Vagina (tissue), 2 donors: ENCODE results near the gene CSRNP3. TPM values are rescaled to one million over a fixed set of nuclear protein-coding genes. Genes with fewer than 3 reads are reported as not detected.

Experiments used
- DNase-seq, 2 donors: peaks; one replicate each; pipeline ENCODE4 v3.0.0-alpha.2; 2017; ENCODE audit errors: extremely low spot score in 2 of 2
- H3K27ac ChIP-seq: fragments of 200-600 bp; sonication (generic); one replicate; pipeline ENCODE4 v1.5.1; 2019
- H3K27me3 ChIP-seq: fragments of 200-600 bp; sonication (generic); one replicate; pipeline ENCODE4 v1.5.1; 2019
- H3K36me3 ChIP-seq, 2 donors: fragments of 200-600 bp; sonication (generic); one replicate each; pipeline ENCODE4 v1.5.1; 2017 to 2019
- H3K4me1 ChIP-seq: fragments of 200-600 bp; sonication (generic); one replicate; pipeline ENCODE4 v1.5.1; 2019
- H3K4me3 ChIP-seq, 2 donors: fragments of 200-600 bp; sonication (generic); 1 replicate in 1 of 2; 2 replicates in 1 of 2; pipeline ENCODE4 v1.5.1; 2016 to 2019
- H3K9me3 ChIP-seq: fragments of 200-600 bp; sonication (generic); one replicate; pipeline ENCODE4 v1.5.1; 2019
- POLR2A ChIP-seq, 2 donors: fragments of 450-650 bp; IDR thresholded peaks; one replicate each; pipeline ENCODE4 v1.6.1; 2017; ENCODE audit warnings: antibody characterized with exemption in 2 of 2, mild to moderate bottlenecking in 2 of 2, moderate library complexity in 2 of 2
- POLR2AphosphoS5 ChIP-seq, 2 donors: sonication (generic); formaldehyde crosslinking; IDR thresholded peaks; one replicate each; pipeline ENCODE4 v1.9.0; 2017; ENCODE audit warnings: antibody characterized with exemption in 2 of 2, mild to moderate bottlenecking in 2 of 2, low read depth in 1 of 2; ENCODE audit not compliant: insufficient read depth in 1 of 2
- intact Hi-C: fragments of 100-400 bp; cut with DNase I; formaldehyde crosslinking; loops from one replicate; pipeline ENCODE4 v1.15.1; 2023
- total RNA-seq: library from RNA; depleted of rRNA; stranded (reverse); fragments of >200 nt; gene quantifications from one replicate; pipeline ENCODE4 v1.2.3, GENCODE V29; 2016
- TF ChIP-seq, protein P1 (sequence below), 3 experiments: fragments of 450-650 bp in 2 of 3; fragments of 200-600 bp in 1 of 3; sonication (generic) in 1 of 3; IDR thresholded peaks; one replicate each; pipeline ENCODE4 v1.5.1; 2017 to 2019; ENCODE audit warnings: antibody characterized with exemption in 3 of 3, mild to moderate bottlenecking in 2 of 3, moderate library complexity in 2 of 3

CSRNP3 gene
- total RNA-seq, 1 donor from 2014 or later: 2.7 TPM

DNA sequence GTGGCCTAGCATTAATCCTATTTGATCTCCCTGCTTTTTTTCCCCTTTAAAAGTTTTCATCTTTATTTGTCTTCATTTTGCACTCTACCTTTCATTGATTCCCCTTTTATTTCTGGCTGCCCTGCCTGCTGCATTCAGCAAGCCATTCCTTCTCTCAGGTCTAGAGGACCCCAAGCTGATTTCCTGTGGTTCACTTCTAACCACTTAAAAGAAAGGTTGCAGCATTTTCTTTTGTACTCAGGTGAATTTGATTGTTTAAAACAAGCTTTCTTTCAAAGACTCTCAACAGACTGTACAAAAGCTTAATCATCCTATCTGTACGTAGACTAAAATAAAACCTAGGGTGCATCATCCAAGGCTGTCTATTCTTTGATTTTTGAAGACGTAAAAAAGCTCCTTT lies 160.3 kb downstream of the CSRNP3 start:
- no peak for DNase-seq
- intact Hi-C loops: no loop called here
- no peaks in the 10 kb centered on the region for H3K36me3 ChIP-seq
- H3K27me3 ChIP-seq: no peaks in the 10 kb centered on the region
- H3K9me3 ChIP-seq: no peaks in the 10 kb centered on the region
- no peak overlapping the region for H3K4me3 ChIP-seq
- no peak for TF ChIP-seq POLR2A (IDR thresholded peaks at IDR 0.05)
- TF ChIP-seq, protein P1, sequence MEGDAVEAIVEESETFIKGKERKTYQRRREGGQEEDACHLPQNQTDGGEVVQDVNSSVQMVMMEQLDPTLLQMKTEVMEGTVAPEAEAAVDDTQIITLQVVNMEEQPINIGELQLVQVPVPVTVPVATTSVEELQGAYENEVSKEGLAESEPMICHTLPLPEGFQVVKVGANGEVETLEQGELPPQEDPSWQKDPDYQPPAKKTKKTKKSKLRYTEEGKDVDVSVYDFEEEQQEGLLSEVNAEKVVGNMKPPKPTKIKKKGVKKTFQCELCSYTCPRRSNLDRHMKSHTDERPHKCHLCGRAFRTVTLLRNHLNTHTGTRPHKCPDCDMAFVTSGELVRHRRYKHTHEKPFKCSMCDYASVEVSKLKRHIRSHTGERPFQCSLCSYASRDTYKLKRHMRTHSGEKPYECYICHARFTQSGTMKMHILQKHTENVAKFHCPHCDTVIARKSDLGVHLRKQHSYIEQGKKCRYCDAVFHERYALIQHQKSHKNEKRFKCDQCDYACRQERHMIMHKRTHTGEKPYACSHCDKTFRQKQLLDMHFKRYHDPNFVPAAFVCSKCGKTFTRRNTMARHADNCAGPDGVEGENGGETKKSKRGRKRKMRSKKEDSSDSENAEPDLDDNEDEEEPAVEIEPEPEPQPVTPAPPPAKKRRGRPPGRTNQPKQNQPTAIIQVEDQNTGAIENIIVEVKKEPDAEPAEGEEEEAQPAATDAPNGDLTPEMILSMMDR (IDR thresholded peaks at IDR 0.05): no peak
- no peak for TF ChIP-seq POLR2AphosphoS5 (IDR thresholded peaks at IDR 0.05; ENCODE audit: insufficient read depth in 1 of 2, low read depth in 1 of 2)
- peaks cover 3% of the 10 kb centered on the region for H3K4me1 ChIP-seq
- H3K27ac ChIP-seq: no peak overlapping the region

DNA sequence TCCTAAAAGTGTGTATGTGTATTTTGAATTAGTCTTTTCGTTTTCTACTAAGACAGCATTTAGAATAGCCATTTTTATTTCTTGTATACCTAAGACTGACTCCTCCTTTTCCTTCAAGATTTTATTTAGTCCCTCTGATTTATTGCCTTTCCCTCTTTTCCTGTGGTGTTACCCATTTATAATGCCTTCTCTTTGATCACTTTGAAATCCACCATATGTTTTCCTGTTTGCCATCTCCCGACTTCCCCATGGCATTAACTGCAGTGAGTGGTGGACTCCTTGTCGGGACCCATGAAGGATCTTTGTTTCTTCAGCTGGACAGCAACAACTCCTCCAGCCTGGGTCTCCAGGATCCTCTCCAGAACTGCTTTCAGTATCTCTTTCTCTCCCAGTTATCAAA lies 160.7 kb downstream of the CSRNP3 start:
- Histone ChIP-seq H3K27me3 (no peaks in the 10 kb centered on the region), H3K4me3 (no peak overlapping the region), H3K27ac (no peak overlapping the region), H3K4me1 (peaks cover 8% of the 10 kb centered on the region), H3K9me3 (no peaks in the 10 kb centered on the region), H3K36me3 (no peaks in the 10 kb centered on the region)
- intact Hi-C loops: no loop called here
- no peak for DNase-seq
- TF ChIP-seq, protein P1 (IDR thresholded peaks at IDR 0.05): no peak
- TF ChIP-seq POLR2AphosphoS5 (IDR thresholded peaks at IDR 0.05; ENCODE audit: insufficient read depth in 1 of 2, low read depth in 1 of 2) (no peak), POLR2A (IDR thresholded peaks at IDR 0.05) (no peak)

DNA sequence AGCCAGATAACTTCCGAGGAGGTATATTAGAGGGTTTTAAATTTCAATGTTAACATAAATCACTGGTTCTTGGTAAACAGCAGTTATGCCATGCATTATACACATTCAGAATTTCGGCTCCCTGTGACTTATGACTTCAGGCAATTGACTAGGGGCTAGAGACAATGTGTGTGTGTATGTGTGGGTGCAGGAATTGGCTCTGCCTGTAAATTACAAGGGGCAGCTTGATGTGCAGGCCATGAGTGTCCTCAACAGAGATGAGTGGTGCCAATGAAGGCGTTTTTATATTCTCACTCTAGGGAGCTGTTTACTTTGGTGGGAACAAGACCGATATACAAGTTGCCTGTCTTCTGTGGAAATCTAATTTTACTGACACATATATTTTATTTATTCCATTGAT lies 161.6 kb downstream of the CSRNP3 start:
- no peak overlapping the region for H3K27ac ChIP-seq
- H3K4me3 ChIP-seq: no peak overlapping the region
- DNase-seq: no peak
- H3K9me3 ChIP-seq: no peaks in the 10 kb centered on the region
- H3K4me1 ChIP-seq: peaks cover 10% of the 10 kb centered on the region
- TF ChIP-seq, protein P1 (IDR thresholded peaks at IDR 0.05): no peak
- TF ChIP-seq POLR2A (IDR thresholded peaks at IDR 0.05): no peak
- TF ChIP-seq POLR2AphosphoS5 (IDR thresholded peaks at IDR 0.05; ENCODE audit: insufficient read depth in 1 of 2, low read depth in 1 of 2): no peak
- intact Hi-C loops: no loop called here
- no peaks in the 10 kb centered on the region for H3K27me3 ChIP-seq
- no peaks in the 10 kb centered on the region for H3K36me3 ChIP-seq

DNA sequence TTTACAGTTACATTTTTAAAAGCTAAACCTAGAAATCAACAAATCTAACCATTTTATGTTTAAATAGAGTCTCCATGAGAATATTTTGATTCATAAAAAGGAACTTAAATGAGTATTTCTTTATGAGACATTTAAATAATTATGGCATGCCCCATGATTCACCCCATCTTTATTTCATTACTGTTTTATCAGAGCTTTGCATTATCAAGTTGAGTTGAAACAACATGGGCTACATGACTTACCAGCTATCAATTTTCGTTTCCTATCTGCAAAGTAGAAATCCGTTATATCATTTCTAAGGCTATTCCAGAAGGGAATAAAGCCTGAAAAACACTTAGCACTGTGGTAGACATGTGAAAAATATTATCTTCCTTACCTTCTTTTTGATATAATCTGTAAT lies 163.1 kb downstream of the CSRNP3 start:
- H3K4me3 ChIP-seq: no peak overlapping the region
- H3K27ac ChIP-seq: no peak overlapping the region
- peaks cover 10% of the 10 kb centered on the region for H3K4me1 ChIP-seq
- no peak for DNase-seq
- H3K36me3 ChIP-seq: no peaks in the 10 kb centered on the region
- H3K27me3 ChIP-seq: no peaks in the 10 kb centered on the region
- intact Hi-C loops: no loop called here
- no peaks in the 10 kb centered on the region for H3K9me3 ChIP-seq
- TF ChIP-seq POLR2A (IDR thresholded peaks at IDR 0.05): no peak
- TF ChIP-seq POLR2AphosphoS5 (IDR thresholded peaks at IDR 0.05; ENCODE audit: insufficient read depth in 1 of 2, low read depth in 1 of 2): no peak

DNA sequence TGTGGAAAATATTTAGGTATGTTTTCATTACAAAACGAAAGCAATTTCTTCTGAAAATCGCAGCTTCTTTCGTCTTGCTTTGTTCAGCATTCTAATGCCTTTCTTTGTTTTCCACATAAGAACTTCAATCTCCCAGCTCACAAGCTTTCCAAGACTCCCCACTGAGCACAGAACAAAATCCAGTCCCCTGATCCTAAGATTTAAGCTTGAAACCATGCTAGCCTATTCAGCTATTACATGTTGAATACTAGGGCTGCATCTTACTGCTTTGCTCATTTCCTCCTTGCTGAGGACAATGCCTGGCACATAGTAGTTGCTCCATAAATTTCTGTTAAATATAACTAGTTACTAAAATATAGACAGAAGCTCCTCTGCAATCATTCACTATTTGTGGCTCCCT lies 163.9 kb downstream of the CSRNP3 start:
- H3K36me3 ChIP-seq: no peaks in the 10 kb centered on the region
- no peaks in the 10 kb centered on the region for H3K9me3 ChIP-seq
- H3K27ac ChIP-seq: no peak overlapping the region
- TF ChIP-seq POLR2AphosphoS5 (IDR thresholded peaks at IDR 0.05; ENCODE audit: insufficient read depth in 1 of 2, low read depth in 1 of 2) (no peak), POLR2A (IDR thresholded peaks at IDR 0.05) (no peak)
- TF ChIP-seq, protein P1 (IDR thresholded peaks at IDR 0.05): no peak
- no peak for DNase-seq
- H3K27me3 ChIP-seq: no peaks in the 10 kb centered on the region
- H3K4me3 ChIP-seq: no peak overlapping the region
- intact Hi-C loops: no loop called here
- H3K4me1 ChIP-seq: peaks cover 10% of the 10 kb centered on the region
